HG03571 (cell line): ENCODE results near the gene COL4A2.
A peak's percentile ranks its signal among the peaks of the same experiment; 100 is the strongest.

Experiments used
- ATAC-seq: cut with Tn5 transposase; IDR thresholded peaks from one replicate; pipeline ENCODE4 v1.9.1; 2021; ENCODE audit not compliant: unreplicated experiment

Gene COL4A2

DNA sequence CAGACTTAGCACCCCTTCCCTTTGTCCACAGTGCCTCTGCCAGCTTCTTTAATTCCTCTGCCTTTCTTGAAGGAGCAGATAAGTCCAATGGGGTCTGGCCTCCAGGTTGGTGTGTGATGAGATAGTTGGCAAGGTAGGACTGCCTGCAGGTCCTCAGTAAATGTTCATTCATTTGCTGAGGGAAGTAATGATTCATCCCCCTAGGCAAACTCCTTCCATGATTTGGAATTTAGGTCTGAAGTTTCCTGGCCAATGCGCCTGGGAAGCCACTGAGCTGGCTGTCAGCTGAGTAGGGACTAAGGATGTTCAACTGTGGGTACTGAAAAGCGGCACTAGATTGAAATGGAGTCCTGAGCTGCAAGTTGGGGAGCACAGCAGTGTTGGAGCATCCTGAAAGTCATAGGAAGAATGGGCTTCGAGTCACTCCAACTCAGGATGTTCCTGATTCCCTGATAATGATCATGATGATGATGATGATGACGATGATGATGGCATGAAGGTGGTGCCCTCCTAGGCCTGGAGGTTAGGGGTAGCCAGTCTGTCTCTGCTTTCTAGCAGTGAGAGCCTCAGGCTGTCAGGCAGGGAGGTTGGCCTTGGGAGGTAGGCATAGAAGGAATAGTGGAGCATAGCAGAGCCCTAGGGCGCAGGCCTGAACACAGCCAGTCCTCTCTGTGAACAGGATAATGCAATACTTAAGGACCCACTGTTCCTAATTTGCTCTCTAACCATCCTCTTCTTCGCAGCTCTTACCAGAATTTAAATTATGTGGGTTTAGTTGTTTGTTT is 44.7 kb downstream of the COL4A2 start:
- ATAC-seq: no peak

GRCh38 chr13:110352735-110353134 is 45.7 kb downstream of the COL4A2 start:
- ATAC-seq: no peak

DNA sequence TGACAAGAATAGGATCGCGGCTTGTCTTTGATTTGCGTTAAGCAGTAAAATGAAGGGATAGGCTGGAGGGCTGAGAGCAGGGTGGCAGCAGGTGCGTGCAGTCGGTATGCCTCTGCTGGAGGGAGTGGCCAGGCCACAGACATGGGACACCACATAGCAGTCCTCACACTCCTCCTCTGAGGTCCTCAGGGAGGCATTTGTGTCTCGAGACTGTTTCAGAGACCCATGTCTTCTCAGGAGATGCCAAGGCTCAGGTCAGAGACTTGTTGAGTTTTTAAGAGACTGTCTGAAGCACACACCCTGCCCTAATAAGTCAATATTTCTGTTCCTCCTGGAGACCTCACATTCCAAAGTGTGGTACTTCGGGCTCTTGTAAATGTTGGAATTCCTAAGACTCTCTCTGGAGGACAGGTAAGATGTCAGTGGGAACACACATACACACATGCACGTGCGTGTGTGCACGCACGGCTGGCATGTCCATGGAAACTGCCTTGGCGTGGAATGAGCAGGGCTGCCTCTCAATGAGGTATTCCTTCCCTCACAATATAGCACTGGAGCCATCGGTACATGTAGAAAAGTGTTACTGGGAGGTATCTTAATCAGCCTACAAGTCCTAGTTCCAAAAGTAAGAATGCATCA is 46.4 kb downstream of the COL4A2 start:
- ATAC-seq: no peak

DNA sequence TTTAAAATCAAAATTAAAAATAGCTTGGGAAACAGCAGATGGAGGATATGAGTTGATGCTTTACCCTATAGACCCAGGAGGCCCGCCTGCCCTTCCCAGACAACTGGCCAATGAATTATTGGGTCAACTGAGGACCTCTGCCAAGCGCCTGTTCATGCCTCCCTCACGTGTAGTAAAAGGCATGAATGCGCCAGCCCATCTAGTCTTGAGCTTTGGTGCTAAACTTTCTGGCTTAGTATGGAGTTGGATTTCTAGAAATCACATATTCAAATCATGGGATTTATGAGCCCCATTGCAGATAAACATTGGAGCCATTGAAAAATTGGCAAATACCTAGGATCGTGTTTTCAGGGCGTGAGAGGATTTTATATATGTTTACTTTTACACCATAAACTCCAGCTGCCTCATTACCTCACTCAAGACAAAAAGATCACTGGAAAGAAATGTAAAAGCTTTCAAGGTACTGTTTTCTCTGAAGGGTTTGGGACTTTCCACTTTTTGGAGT is 47.1 kb downstream of the COL4A2 start:
- ATAC-seq: no peak

DNA sequence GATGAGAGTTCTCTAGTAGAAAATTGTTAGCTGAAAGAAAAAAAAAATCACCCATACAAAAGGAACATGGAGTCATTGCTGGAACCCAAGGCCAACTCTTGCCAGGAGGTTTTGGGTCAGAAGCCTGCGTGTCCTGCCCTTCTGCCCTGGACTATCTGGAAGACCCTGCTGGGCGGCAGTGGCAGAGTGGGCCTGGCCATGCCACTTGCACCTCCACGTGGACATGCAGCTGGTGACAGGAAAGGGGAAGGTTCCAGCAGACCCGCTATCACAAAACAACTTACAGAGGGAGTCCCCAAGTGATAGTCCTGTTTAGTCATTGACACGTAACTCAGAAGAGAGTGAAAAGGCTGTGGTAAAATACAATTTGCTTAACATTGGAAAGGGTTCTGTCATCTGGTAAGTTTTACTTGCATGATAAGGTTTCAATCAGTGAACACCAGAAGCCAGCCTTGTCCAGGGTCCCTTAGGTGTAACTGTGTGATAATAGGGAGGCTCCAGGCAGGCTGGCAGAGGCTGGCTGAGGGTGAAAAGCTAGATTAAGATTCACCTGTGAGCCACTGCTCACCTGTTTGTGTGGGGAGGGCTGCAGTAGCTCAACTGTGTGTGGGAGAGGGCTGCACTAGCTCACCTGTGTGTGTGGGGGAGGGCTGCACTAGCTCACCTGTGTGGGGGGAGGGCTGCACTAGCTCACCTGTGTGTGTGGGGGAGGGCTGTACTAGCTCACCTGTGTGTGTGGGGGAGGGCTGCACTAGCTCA is 47.8 kb downstream of the COL4A2 start:
- no peak for ATAC-seq

DNA sequence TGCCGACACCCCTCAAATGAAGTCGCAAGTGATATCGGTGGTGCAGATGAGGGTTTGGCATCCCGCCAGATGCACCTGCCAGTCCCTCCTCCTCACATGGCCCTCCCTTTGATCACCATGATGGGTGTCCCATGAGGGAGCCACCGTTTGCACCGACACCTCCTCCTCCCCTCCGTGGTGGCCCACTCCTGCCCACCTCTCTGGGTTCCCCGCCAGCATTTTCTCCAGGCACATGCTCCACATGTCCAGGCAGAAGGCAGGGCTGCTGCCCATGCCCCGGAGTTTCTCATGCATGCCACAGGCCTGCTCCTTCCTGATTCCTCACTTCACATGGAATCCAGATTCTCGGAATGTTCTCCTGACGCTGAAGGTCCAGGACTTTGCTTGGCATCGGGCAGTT is 49.3 kb downstream of the COL4A2 start:
- ATAC-seq: no peak

- no peak for ATAC-seq
Measured at GRCh38 chr13:110358381-110358780, 51.3 kb downstream of the COL4A2 start.

- no peak for ATAC-seq
Measured at GRCh38 chr13:110359840-110360301, 52.8 kb downstream of the COL4A2 start.

- ATAC-seq: no peak
Measured at GRCh38 chr13:110360598-110360997, 53.5 kb downstream of the COL4A2 start.

DNA sequence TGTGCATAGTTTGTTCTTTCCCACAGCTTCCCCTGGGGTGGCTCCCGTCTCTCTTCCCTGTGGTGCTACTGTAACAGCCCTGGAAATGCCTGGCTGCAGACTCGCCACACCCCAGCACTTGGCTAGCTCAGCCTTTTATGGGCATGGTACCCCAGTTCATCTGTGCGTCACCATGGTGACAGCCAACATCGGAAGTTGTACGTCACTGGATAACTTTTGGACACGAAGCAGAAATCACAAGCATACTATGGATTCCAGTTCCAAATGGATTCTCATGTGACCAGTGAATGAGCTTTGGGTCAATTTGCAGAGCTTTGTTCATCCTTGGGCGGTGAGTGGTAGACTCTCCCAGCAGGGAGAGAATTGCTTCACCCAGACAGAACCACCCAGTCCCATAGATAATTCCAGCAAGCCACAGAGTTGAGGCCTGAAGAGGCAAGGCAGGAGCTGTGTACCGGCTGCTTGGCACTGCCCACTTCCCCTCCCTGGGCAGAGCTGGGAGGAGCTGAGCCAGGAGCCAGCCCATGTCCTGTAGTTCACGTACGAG is 54.4 kb downstream of the COL4A2 start:
- no peak for ATAC-seq

DNA sequence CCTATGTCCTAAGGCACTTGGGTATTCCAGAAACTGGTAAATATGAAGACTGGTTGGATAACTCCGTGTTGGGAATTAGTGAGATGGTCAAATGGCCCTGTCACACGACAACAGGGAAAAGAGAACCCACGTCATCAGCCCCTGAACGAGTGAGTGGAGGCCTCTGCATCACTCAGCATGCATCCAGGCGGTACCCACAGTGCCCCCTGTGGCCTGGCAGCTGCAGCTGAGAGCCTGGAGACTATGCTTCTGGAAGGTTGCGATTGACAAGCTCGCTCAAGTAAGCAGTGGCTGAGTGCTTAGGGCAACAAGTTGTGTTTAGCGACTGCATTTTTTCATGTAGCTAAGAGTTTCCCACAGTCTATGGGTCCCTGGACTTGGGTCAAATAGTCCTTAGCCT is 55.9 kb downstream of the COL4A2 start:
- ATAC-seq: no peak

- no peak for ATAC-seq
Measured at GRCh38 chr13:110364081-110364480, 57.0 kb downstream of the COL4A2 start.

- ATAC-seq: no peak
Measured at GRCh38 chr13:110365876-110366275, 58.8 kb downstream of the COL4A2 start.

- no peak for ATAC-seq
Measured at GRCh38 chr13:110366733-110367132, 59.6 kb downstream of the COL4A2 start.

GRCh38 chr13:110367620-110368019 is 60.5 kb downstream of the COL4A2 start:
- ATAC-seq: no peak

DNA sequence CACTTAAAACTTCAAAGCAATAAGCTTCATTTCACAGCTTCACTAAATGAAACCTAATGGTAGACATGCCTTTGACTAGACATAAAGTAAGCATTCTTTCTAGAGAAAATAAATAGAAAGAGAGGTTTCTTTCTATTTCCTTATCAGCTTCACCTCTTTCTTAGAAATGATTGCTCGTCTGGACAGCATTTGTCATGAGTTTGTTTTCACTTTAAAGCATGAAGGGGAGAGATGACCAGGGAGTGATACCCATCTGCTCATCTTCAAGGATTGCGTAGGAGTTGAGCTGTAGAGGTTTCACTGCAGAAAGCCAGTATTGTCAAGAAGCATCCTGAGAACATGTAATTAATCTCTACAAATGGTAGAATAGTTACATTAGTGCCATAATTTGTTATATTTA is 61.3 kb downstream of the COL4A2 start:
- no peak for ATAC-seq

DNA sequence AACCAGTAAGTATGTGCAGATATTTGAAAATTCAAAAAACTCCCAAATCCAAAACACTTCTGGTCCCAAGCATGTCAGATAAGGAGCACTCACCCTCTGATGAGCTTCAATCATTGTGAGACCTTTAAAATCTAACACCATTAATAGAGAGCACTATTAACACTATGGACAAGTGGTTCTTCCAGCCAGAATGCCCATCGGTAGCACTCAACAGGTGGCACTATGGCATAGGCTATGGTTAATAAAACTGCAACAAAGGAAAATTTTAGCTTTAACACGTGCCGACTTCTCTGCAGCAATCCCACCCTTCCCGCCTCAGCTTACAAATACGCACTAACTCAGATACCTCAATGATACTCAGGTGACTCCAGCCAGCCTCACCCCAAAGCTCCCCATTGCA is 62.3 kb downstream of the COL4A2 start:
- no peak for ATAC-seq

DNA sequence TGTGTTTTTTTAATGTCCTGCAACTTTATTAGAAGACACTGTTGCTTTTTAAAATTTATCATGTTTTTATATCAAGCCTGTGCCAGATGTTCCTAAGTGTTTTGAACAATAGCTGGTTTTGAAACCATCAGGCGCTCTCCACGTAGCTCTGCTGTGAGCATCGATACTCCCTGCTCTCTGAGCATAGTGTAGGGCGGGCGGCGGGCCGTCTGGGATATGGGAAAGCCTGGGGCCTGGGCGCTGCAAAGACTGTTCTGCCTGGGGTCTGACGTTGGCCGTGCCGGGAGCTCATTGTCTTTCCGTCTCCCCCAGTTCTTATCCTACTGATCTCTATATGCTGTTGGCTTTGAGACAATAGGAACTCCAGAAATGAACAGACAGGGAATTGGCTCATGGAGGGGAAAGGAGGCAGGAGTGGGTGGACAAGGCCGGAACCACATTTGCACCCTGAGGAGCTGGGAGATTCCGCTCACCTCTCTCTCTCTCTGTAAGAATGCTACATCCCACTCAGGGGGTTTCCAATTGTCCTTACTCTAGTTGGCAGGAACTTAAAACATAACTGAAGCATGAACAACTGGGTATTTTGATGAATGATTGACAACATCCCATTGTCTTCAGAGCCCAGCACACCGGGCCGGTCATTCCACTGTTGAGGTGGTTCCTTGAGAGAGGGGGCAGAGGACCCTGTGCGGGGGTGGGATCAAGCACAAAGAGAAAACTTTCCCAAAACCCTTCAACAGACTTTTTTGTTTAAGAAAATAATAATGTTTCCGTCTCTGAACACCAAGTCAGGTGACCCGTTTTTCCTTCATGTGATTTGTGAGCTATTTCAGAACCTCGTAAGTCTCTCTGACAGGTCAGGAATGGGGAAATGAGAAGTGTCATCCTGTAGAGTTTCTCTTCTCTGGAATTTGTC is 64.7 kb downstream of the COL4A2 start:
- peak; percentile 76 for ATAC-seq

DNA sequence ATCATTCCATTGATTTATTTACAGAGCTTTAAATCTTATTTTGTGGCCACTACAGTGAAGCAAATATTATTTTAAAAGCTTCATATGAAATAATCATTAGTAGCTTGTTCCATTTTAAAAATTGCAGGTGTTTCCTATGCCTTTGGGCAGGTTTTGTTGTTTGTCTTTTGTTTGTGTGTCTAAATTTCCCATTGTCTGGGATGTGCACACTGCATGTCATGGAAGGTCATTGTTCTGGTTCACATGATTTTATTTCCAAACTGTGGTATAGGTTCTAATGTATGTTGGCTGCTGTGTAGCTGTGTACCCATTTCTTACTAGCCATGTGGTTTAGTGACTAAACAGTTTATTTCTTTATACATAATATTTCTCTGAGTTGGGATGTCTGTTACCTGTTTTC is 65.6 kb downstream of the COL4A2 start:
- no peak for ATAC-seq

DNA sequence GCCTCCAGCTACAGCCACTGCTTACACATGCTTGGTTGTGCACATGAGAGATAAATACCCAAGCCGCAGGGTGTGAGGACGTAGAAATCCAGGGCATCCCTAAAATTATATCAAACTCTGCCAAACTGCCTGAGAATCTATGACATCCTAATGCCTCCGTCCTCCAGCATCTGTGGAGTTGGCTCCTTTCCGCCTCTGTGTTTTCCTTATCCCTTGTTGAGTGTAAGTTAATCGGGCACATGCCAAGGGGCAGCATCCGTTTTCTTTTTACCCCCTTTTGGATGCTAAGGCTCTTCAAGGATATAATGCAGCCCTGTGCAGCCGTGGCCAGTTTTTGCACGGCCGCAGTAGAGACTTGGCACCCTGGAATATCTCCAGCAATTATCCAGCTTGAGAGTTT is 66.5 kb downstream of the COL4A2 start:
- ATAC-seq: no peak
